Neural cell (in vitro differentiated cells): Measurements from ENCODE around the gene FGFR4. TPM values are rescaled to one million over a fixed set of nuclear protein-coding genes. Genes with fewer than 3 reads are reported as not detected.

Source experiments
- H2AFZ ChIP-seq: fragments of 200-600, 300-800 bp; sonication (generic), shearing (Covaris generic); 2 replicates; pipeline ENCODE4 v1.6.0; 2014; ENCODE audit warnings: low read depth, mild to moderate bottlenecking, antibody characterized with exemption, low read length, moderate library complexity
- H3F3A ChIP-seq: fragments of 200-600 bp; shearing (Covaris generic); 2 replicates; pipeline ENCODE4 v1.6.1; 2016; ENCODE audit warnings: mild to moderate bottlenecking, moderate library complexity, mixed read lengths, antibody characterized with exemption, low read length; ENCODE audit not compliant: insufficient read depth, poor library complexity, severe bottlenecking
- H3K27ac ChIP-seq: fragments of 200-600, 300-800 bp; sonication (generic), shearing (Covaris generic); 2 replicates; pipeline ENCODE4 v1.5.1; 2014; ENCODE audit warnings: mild to moderate bottlenecking, low read length, moderate library complexity
- H3K27me3 ChIP-seq: fragments of 300-800, 200-600 bp; sonication (generic), shearing (Covaris generic); 2 replicates; pipeline ENCODE4 v1.6.0; 2014; ENCODE audit warnings: mild to moderate bottlenecking, low read depth, low read length, moderate library complexity; ENCODE audit not compliant: insufficient read depth
- H3K36me3 ChIP-seq: fragments of 300-800, 200-600 bp; sonication (generic), shearing (Covaris generic); 2 replicates; pipeline ENCODE4 v1.5.1; 2014; ENCODE audit warnings: mild to moderate bottlenecking, antibody characterized with exemption, low read length, moderate library complexity; ENCODE audit not compliant: insufficient read depth
- H3K4me2 ChIP-seq: fragments of 300-800, 200-600 bp; sonication (generic), shearing (Covaris generic); 2 replicates; pipeline ENCODE4 v1.6.0; 2014; ENCODE audit warnings: mild to moderate bottlenecking, low read length
- H3K4me3 ChIP-seq: fragments of 300-800, 200-600 bp; sonication (generic), shearing (Covaris generic); 2 replicates; pipeline ENCODE4 v1.5.1; 2014; ENCODE audit warnings: mild to moderate bottlenecking, low read length, moderate library complexity
- H3K79me2 ChIP-seq: fragments of 200-600 bp; shearing (Covaris generic); replicated peaks from 2 replicates; pipeline ENCODE4 v1.6.0; 2014; ENCODE audit warnings: mild to moderate bottlenecking, low read length, moderate library complexity; ENCODE audit not compliant: insufficient read depth
- H3K9ac ChIP-seq: fragments of 300-800, 200-600 bp; sonication (generic), shearing (Covaris generic); 2 replicates; pipeline ENCODE4 v1.6.1; 2016; ENCODE audit warnings: mild to moderate bottlenecking, low read length, mixed read lengths
- H3K9me2 ChIP-seq: fragments of 200-600 bp; shearing (Covaris generic); 2 replicates; pipeline ENCODE4 v1.6.1; 2016; ENCODE audit warnings: mild to moderate bottlenecking, low read length, mixed read lengths; ENCODE audit not compliant: insufficient read depth
- H3K9me3 ChIP-seq: fragments of 200-600, 300-800 bp; sonication (generic), shearing (Covaris generic); 2 replicates; pipeline ENCODE4 v1.6.1; 2016; ENCODE audit warnings: mild to moderate bottlenecking, mixed run types, low read length, moderate library complexity, mixed read lengths
- H4K20me1 ChIP-seq: fragments of 200-600 bp; shearing (Covaris generic); 2 replicates; pipeline ENCODE4 v1.6.1; 2016; ENCODE audit warnings: mild to moderate bottlenecking, mixed run types; ENCODE audit not compliant: insufficient read depth
- EP300 ChIP-seq: fragments of 450-650 bp; conservative IDR thresholded peaks from 2 replicates; pipeline ENCODE4 v1.6.1; 2014; ENCODE audit warnings: antibody characterized with exemption, mild to moderate bottlenecking, moderate library complexity; ENCODE audit not compliant: poor library complexity, severe bottlenecking
- EZH2 ChIP-seq: fragments of 200-600, 300-800 bp; shearing (Covaris generic), sonication (generic); IDR thresholded peaks from 2 replicates; pipeline ENCODE4 v1.6.1; 2014; ENCODE audit warnings: antibody characterized with exemption, low read length, borderline replicate concordance, mild to moderate bottlenecking; ENCODE audit not compliant: insufficient read depth, poor library complexity, severe bottlenecking
- MXI1 ChIP-seq: fragments of 450-650 bp; conservative IDR thresholded peaks from 2 replicates; pipeline ENCODE4 v1.6.1; 2014; ENCODE audit warnings: antibody characterized with exemption, mild to moderate bottlenecking; ENCODE audit not compliant: poor library complexity, severe bottlenecking
- POLR2AphosphoS5 ChIP-seq: IDR thresholded peaks from 2 replicates; pipeline ENCODE4 v1.6.1; 2012
- RAD21 ChIP-seq: fragments of 450-650 bp; conservative IDR thresholded peaks from 2 replicates; pipeline ENCODE4 v1.6.1; 2014; ENCODE audit warnings: antibody characterized with exemption, mild to moderate bottlenecking, moderate library complexity
- SMC3 ChIP-seq: fragments of 450-650 bp; conservative IDR thresholded peaks from 2 replicates; pipeline ENCODE4 v1.6.1; 2014; ENCODE audit warnings: antibody characterized with exemption, mild to moderate bottlenecking, moderate library complexity; ENCODE audit not compliant: poor library complexity
- TAF1 ChIP-seq: IDR thresholded peaks from 2 replicates; pipeline ENCODE4 v1.6.1; 2012; ENCODE audit warnings: low read depth
- polyA plus RNA-seq: library from polyadenylated mRNA; depleted of rRNA; stranded (reverse); fragments of >200 nt; gene quantifications from 2 replicates; pipeline ENCODE4 v1.2.3, GENCODE V29; 2014
- TF ChIP-seq, protein P1 (sequence below): fragments of 450-650 bp; IDR thresholded peaks from 2 replicates; pipeline ENCODE4 v1.5.1; 2014; ENCODE audit warnings: antibody characterized with exemption, mild to moderate bottlenecking, moderate library complexity; ENCODE audit not compliant: poor library complexity, severe bottlenecking
- TF ChIP-seq, protein P2 (sequence below): IDR thresholded peaks from 2 replicates; pipeline ENCODE4 v1.6.1; 2012; ENCODE audit warnings: borderline replicate concordance

FGFR4 gene
- polyA plus RNA-seq, 1 donor from 2014 or later = 14.8 TPM

DNA sequence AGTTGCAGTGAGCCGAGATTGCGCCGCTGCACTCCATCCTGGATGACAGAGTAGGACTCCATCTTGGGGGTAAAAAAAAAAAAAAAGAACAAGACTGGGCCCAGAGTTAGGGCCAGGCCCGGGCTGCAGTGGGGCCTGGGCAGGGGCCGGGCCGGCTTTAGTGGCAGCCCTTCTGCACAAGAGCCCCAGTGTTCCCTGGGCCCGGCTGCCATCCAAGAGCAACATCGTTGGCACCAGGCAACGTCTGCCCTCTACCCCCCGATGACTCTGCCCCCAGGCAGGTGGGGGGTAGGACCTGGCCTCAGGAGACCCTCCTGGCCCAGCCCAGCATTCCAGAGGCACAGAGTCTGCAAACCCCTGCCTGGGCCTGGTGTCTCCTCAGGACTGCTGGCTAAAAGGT, 4.9 kb upstream of the FGFR4 start:
- Histone ChIP-seq H3K9me3 (no peaks in the 10 kb centered on the region), H3F3A (no peaks in the 10 kb centered on the region), H3K36me3 (no peaks in the 10 kb centered on the region), H4K20me1 (no peaks in the 10 kb centered on the region), H3K9me2 (no peaks in the 10 kb centered on the region), H3K27me3 (no peaks in the 10 kb centered on the region), H3K9ac (no peak overlapping the region), H2AFZ (no peak overlapping the region), H3K4me2 (no peak overlapping the region), H3K27ac (no peak overlapping the region), H3K79me2 (no peaks in the 10 kb centered on the region), H3K4me3 (no peak overlapping the region)
- TF ChIP-seq, protein P1, sequence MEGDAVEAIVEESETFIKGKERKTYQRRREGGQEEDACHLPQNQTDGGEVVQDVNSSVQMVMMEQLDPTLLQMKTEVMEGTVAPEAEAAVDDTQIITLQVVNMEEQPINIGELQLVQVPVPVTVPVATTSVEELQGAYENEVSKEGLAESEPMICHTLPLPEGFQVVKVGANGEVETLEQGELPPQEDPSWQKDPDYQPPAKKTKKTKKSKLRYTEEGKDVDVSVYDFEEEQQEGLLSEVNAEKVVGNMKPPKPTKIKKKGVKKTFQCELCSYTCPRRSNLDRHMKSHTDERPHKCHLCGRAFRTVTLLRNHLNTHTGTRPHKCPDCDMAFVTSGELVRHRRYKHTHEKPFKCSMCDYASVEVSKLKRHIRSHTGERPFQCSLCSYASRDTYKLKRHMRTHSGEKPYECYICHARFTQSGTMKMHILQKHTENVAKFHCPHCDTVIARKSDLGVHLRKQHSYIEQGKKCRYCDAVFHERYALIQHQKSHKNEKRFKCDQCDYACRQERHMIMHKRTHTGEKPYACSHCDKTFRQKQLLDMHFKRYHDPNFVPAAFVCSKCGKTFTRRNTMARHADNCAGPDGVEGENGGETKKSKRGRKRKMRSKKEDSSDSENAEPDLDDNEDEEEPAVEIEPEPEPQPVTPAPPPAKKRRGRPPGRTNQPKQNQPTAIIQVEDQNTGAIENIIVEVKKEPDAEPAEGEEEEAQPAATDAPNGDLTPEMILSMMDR = no peak
- TF ChIP-seq POLR2AphosphoS5 (no peak), EZH2 (no peak), MXI1 (no peak), RAD21 (no peak), EP300 (no peak), TAF1 (no peak), SMC3 (no peak)
- TF ChIP-seq, protein P2, sequence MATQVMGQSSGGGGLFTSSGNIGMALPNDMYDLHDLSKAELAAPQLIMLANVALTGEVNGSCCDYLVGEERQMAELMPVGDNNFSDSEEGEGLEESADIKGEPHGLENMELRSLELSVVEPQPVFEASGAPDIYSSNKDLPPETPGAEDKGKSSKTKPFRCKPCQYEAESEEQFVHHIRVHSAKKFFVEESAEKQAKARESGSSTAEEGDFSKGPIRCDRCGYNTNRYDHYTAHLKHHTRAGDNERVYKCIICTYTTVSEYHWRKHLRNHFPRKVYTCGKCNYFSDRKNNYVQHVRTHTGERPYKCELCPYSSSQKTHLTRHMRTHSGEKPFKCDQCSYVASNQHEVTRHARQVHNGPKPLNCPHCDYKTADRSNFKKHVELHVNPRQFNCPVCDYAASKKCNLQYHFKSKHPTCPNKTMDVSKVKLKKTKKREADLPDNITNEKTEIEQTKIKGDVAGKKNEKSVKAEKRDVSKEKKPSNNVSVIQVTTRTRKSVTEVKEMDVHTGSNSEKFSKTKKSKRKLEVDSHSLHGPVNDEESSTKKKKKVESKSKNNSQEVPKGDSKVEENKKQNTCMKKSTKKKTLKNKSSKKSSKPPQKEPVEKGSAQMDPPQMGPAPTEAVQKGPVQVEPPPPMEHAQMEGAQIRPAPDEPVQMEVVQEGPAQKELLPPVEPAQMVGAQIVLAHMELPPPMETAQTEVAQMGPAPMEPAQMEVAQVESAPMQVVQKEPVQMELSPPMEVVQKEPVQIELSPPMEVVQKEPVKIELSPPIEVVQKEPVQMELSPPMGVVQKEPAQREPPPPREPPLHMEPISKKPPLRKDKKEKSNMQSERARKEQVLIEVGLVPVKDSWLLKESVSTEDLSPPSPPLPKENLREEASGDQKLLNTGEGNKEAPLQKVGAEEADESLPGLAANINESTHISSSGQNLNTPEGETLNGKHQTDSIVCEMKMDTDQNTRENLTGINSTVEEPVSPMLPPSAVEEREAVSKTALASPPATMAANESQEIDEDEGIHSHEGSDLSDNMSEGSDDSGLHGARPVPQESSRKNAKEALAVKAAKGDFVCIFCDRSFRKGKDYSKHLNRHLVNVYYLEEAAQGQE = no peak

DNA sequence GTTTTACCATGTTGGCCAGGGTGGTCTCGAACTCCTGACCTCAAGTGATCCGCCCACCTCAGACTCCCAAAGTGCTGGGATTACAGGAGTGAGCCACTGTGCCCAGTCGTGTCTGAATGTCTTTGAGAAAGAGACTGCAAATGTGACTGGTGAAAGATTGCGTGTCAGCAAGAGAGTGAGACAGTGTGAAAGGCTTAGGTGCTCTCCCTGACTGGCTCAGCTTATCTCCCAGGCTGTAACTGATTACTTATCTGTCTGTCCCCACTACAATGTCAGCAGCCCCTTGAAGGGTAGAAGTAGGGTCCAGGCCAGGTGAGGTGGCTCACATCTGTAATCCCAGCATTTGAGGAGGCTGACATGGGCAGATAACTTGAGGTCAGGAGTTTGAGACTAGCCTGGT, 3.4 kb upstream of the FGFR4 start:
- no peak overlapping the region for H3K4me2 ChIP-seq
- H3K79me2 ChIP-seq = no peaks in the 10 kb centered on the region
- TF ChIP-seq, protein P2 = no peak
- no peak for TF ChIP-seq POLR2AphosphoS5
- TF ChIP-seq, protein P1 = no peak
- TF ChIP-seq MXI1 = no peak
- TF ChIP-seq SMC3 = no peak
- TF ChIP-seq EP300 = no peak
- no peak for TF ChIP-seq TAF1
- no peak for TF ChIP-seq EZH2
- TF ChIP-seq RAD21 = no peak
- no peak overlapping the region for H2AFZ ChIP-seq
- no peaks in the 10 kb centered on the region for H3F3A ChIP-seq
- no peaks in the 10 kb centered on the region for H4K20me1 ChIP-seq
- H3K36me3 ChIP-seq = no peaks in the 10 kb centered on the region
- peaks cover 8% of the 10 kb centered on the region for H3K27me3 ChIP-seq
- no peak overlapping the region for H3K4me3 ChIP-seq
- H3K9me3 ChIP-seq = no peaks in the 10 kb centered on the region
- no peak overlapping the region for H3K27ac ChIP-seq
- H3K9ac ChIP-seq = no peak overlapping the region
- H3K9me2 ChIP-seq = no peaks in the 10 kb centered on the region
